Astrocyte (in vitro differentiated cells and primary cell): Measurements from ENCODE around the gene ARID4B. TPM values are rescaled to one million over a fixed set of nuclear protein-coding genes. Genes with fewer than 3 reads are reported as not detected.

ENCODE experiments used
- DNase-seq: peaks from one replicate; pipeline ENCODE4 v3.0.0-alpha.2; 2010; ENCODE audit warnings: low read depth
- FAIRE-seq: peaks from 2 replicates; lab custom pipeline; 2011; peaks lifted over from hg19 to GRCh38; lab: Jason Lieb, UNC
- H2AFZ ChIP-seq: 2 replicates; pipeline ENCODE4 v1.6.0; 2012; ENCODE audit warnings: low read depth, low read length, inconsistent platforms
- H3K27ac ChIP-seq: 2 replicates; pipeline ENCODE4 v1.5.1; 2011; ENCODE audit warnings: low read depth, low read length, inconsistent platforms
- H3K27me3 ChIP-seq: 2 replicates; pipeline ENCODE4 v1.6.0; 2011; ENCODE audit warnings: low read length, inconsistent platforms; ENCODE audit not compliant: insufficient read depth
- H3K36me3 ChIP-seq: 2 replicates; pipeline ENCODE4 v1.5.1; 2011; ENCODE audit warnings: low read length, inconsistent platforms; ENCODE audit not compliant: insufficient read depth
- H3K4me1 ChIP-seq: 2 replicates; pipeline ENCODE4 v1.5.1; 2011; ENCODE audit warnings: low read length, inconsistent platforms; ENCODE audit not compliant: insufficient read depth
- H3K4me2 ChIP-seq: 2 replicates; pipeline ENCODE4 v1.6.0; 2012; ENCODE audit warnings: low read length, inconsistent platforms
- H3K4me3 ChIP-seq: 2 replicates; pipeline ENCODE4 v1.5.1; 2011; ENCODE audit warnings: low read depth, mild to moderate bottlenecking, low read length, inconsistent platforms; ENCODE audit not compliant: insufficient read depth
- H3K79me2 ChIP-seq: 2 replicates; pipeline ENCODE4 v1.6.0; 2012; ENCODE audit warnings: mild to moderate bottlenecking, low read length, inconsistent platforms; ENCODE audit not compliant: insufficient read depth
- H3K9ac ChIP-seq: 2 replicates; pipeline ENCODE4 v1.6.0; 2012; ENCODE audit warnings: mild to moderate bottlenecking, low read length, inconsistent platforms
- H3K9me3 ChIP-seq: 2 replicates; pipeline ENCODE4 v1.5.1; 2012; ENCODE audit warnings: low read depth, mild to moderate bottlenecking, low read length, inconsistent platforms; ENCODE audit not compliant: insufficient read depth
- H4K20me1 ChIP-seq: 2 replicates; pipeline ENCODE4 v1.6.0; 2012; ENCODE audit warnings: low read length, inconsistent platforms; ENCODE audit not compliant: insufficient read depth
- H3K27ac Mint-ChIP-seq: one replicate; pipeline ENCODE4 v1.8.0; 2021; ENCODE audit warnings: mild to moderate bottlenecking, mixed read lengths; ENCODE audit not compliant: unreplicated experiment
- H3K27me3 Mint-ChIP-seq: one replicate; pipeline ENCODE4 v1.8.0; 2021; ENCODE audit warnings: low read depth, mixed read lengths; ENCODE audit not compliant: unreplicated experiment
- H3K36me3 Mint-ChIP-seq: one replicate; pipeline ENCODE4 v1.8.0; 2021; ENCODE audit warnings: low read depth, mixed read lengths; ENCODE audit not compliant: unreplicated experiment
- H3K4me1 Mint-ChIP-seq: one replicate; pipeline ENCODE4 v1.8.0; 2021; ENCODE audit warnings: low read depth, mixed read lengths; ENCODE audit not compliant: unreplicated experiment
- H3K4me3 Mint-ChIP-seq: one replicate; pipeline ENCODE4 v1.8.0; 2021; ENCODE audit warnings: mild to moderate bottlenecking, moderate library complexity, mixed read lengths; ENCODE audit not compliant: unreplicated experiment
- H3K9me3 Mint-ChIP-seq: one replicate; pipeline ENCODE4 v1.8.0; 2021; ENCODE audit warnings: mild to moderate bottlenecking, mixed read lengths; ENCODE audit not compliant: unreplicated experiment
- CTCF ChIP-seq: IDR thresholded peaks from 2 replicates; pipeline ENCODE4 v1.5.1; 2011; ENCODE audit warnings: low read depth, mild to moderate bottlenecking, inconsistent platforms, low read length, moderate library complexity; ENCODE audit not compliant: insufficient read depth
- EZH2 ChIP-seq: IDR thresholded peaks from 2 replicates; pipeline ENCODE4 v1.6.1; 2012; ENCODE audit warnings: mild to moderate bottlenecking, low read length, inconsistent platforms; ENCODE audit not compliant: insufficient read depth
- total RNA-seq: library from RNA; stranded (reverse); gene quantifications from 2 replicates; pipeline ENCODE4 v1.2.1, GENCODE V29; 2021

Gene ARID4B
- total RNA-seq, 1 donor from 2014 or later, result 38.6 TPM

GRCh38 chr1:235290740-235291502 is 37.1 kb downstream of the ARID4B start:
- FAIRE-seq (no peak), DNase-seq (no peak)
- Histone ChIP-seq H3K4me3 (no peak overlapping the region), H3K27ac (no peak overlapping the region), H2AFZ (no peak overlapping the region), H3K36me3 (no peaks in the 10 kb centered on the region), H3K4me2 (no peak overlapping the region), H3K9me3 (no peaks in the 10 kb centered on the region), H3K27me3 (no peaks in the 10 kb centered on the region), H3K79me2 (peaks cover 97% of the 10 kb centered on the region), H3K4me1 (no peaks in the 10 kb centered on the region), H3K9ac (no peak overlapping the region), H4K20me1 (peaks cover 91% of the 10 kb centered on the region)
- no peaks in the 10 kb centered on the region for H3K36me3 Mint-ChIP-seq
- no peak overlapping the region for H3K4me3 Mint-ChIP-seq
- no peaks in the 10 kb centered on the region for H3K27me3 Mint-ChIP-seq
- H3K4me1 Mint-ChIP-seq, result peaks cover 24% of the 10 kb centered on the region
- no peak for TF ChIP-seq EZH2
- TF ChIP-seq CTCF, result no peak
- H3K9me3 Mint-ChIP-seq, result peaks cover 3% of the 10 kb centered on the region
- no peak overlapping the region for H3K27ac Mint-ChIP-seq

- Mint-ChIP-seq H3K9me3 (no peaks in the 10 kb centered on the region), H3K36me3 (no peaks in the 10 kb centered on the region), H3K27ac (no peak overlapping the region), H3K4me3 (peak overlapping the region; percentile 8), H3K27me3 (no peaks in the 10 kb centered on the region), H3K4me1 (peaks cover 28% of the 10 kb centered on the region)
- Histone ChIP-seq H4K20me1 (peaks cover 89% of the 10 kb centered on the region), H3K4me2 (no peak overlapping the region), H3K27me3 (no peaks in the 10 kb centered on the region), H3K9me3 (no peaks in the 10 kb centered on the region), H3K9ac (no peak overlapping the region), H3K4me1 (no peaks in the 10 kb centered on the region), H3K79me2 (peaks cover 97% of the 10 kb centered on the region), H2AFZ (no peak overlapping the region), H3K27ac (no peak overlapping the region), H3K36me3 (no peaks in the 10 kb centered on the region), H3K4me3 (no peak overlapping the region)
- TF ChIP-seq CTCF (no peak), EZH2 (no peak)
- no peak for DNase-seq
- FAIRE-seq, result no peak
Observed at GRCh38 chr1:235289859-235290739, 37.9 kb downstream of the ARID4B start.
